ENCODE data around the gene RASA3.

- no peak for TF ChIP-seq SIN3A (IDR thresholded peaks at IDR 0.05; ENCODE audit: low read depth, low read length)
- no peak for TF ChIP-seq CTCF (IDR thresholded peaks at IDR 0.05 in 2 of 3, conservative IDR thresholded peaks at IDR 0.05 in 1 of 3; ENCODE audit: control insufficient read depth in 2 of 3, extremely low read depth in 1 of 3, insufficient read depth in 1 of 3, low read depth in 3 of 3, low read length in 3 of 3)
- TF ChIP-seq POLR2AphosphoS5 (IDR thresholded peaks at IDR 0.05; ENCODE audit: low read length) = no peak
- TF ChIP-seq CEBPB (IDR thresholded peaks at IDR 0.05; ENCODE audit: borderline replicate concordance in 1 of 2, low read depth in 2 of 2, low read length in 2 of 2) = no peak
- no peak for TF ChIP-seq SMAD5 (IDR thresholded peaks at IDR 0.05; ENCODE audit: low read depth)
- no peak for TF ChIP-seq BHLHE40 (IDR thresholded peaks at IDR 0.05; ENCODE audit: borderline replicate concordance in 1 of 2, low read depth in 2 of 2, low read length in 1 of 2)
- no peak for TF ChIP-seq CHD4 (IDR thresholded peaks at IDR 0.05)
- no peak for TF ChIP-seq SMC3 (IDR thresholded peaks at IDR 0.05; ENCODE audit: borderline replicate concordance, low read length)
- TF ChIP-seq SRF (IDR thresholded peaks at IDR 0.05; ENCODE audit: low read depth in 2 of 2, low read length in 2 of 2) = no peak
- TF ChIP-seq RB1 (IDR thresholded peaks at IDR 0.05; ENCODE audit: borderline replicate concordance) = no peak
- TF ChIP-seq CREB1 (IDR thresholded peaks at IDR 0.05; ENCODE audit: low read depth) = no peak
- TF ChIP-seq CBFB (IDR thresholded peaks at IDR 0.05; ENCODE audit: low read depth) = no peak
- TF ChIP-seq POLR2A (IDR thresholded peaks at IDR 0.05; ENCODE audit: low read depth, low read length) = no peak
These were observed 79.4 kb downstream of the RASA3 start for GRCh38 chr13:114053026-114053425.

Data from GM12878 (cell line).